Measurements from ENCODE around the gene CLEC2B.

The CLEC2B gene

GRCh38 chr12:9856894-9857293 is 12.3 kb downstream of the CLEC2B start:
- H3K27me3 ChIP-seq (replicated peaks), result no peaks in the 10 kb centered on the region
- no peak overlapping the region for H3K27ac ChIP-seq
- in situ Hi-C loops (cut with HindIII; ENCODE audit: low pct_ligation_motif_present, low sequenced_read_pairs), result no loop called here
- no peak for DNase-seq
- TF ChIP-seq CTCF (IDR thresholded peaks at IDR 0.05; ENCODE audit: low read depth, low read length, missing control alignments), result no peak
- H3K4me3 ChIP-seq (ENCODE audit: low read depth, low read length), result no peak overlapping the region
- no peaks in the 10 kb centered on the region for H3K36me3 ChIP-seq (replicated peaks)

- DNase-seq, result no peak
- no peaks in the 10 kb centered on the region for H3K27me3 ChIP-seq (replicated peaks)
- no peaks in the 10 kb centered on the region for H3K36me3 ChIP-seq (replicated peaks)
- no peak overlapping the region for H3K27ac ChIP-seq
- in situ Hi-C loops (cut with HindIII; ENCODE audit: low pct_ligation_motif_present, low sequenced_read_pairs), result no loop called here
- H3K4me3 ChIP-seq (ENCODE audit: low read depth, low read length), result no peak overlapping the region
- TF ChIP-seq CTCF (IDR thresholded peaks at IDR 0.05; ENCODE audit: low read depth, low read length, missing control alignments), result no peak
These were observed 13.0 kb downstream of the CLEC2B start for GRCh38 chr12:9856151-9856550.

GRCh38 chr12:9851927-9852326 is 17.2 kb downstream of the CLEC2B start:
- H3K36me3 ChIP-seq (replicated peaks), result no peaks in the 10 kb centered on the region
- no peak for TF ChIP-seq CTCF (IDR thresholded peaks at IDR 0.05; ENCODE audit: low read depth, low read length, missing control alignments)
- no peak for DNase-seq
- in situ Hi-C loops (cut with HindIII; ENCODE audit: low pct_ligation_motif_present, low sequenced_read_pairs), result no loop called here
- H3K27me3 ChIP-seq (replicated peaks), result no peaks in the 10 kb centered on the region
- H3K27ac ChIP-seq, result no peak overlapping the region
- H3K4me3 ChIP-seq (ENCODE audit: low read depth, low read length), result no peak overlapping the region

GRCh38 chr12:9851050-9851449 is 18.1 kb downstream of the CLEC2B start:
- H3K27ac ChIP-seq, result no peak overlapping the region
- TF ChIP-seq CTCF (IDR thresholded peaks at IDR 0.05; ENCODE audit: low read depth, low read length, missing control alignments), result no peak
- H3K4me3 ChIP-seq (ENCODE audit: low read depth, low read length), result no peak overlapping the region
- H3K27me3 ChIP-seq (replicated peaks), result no peaks in the 10 kb centered on the region
- DNase-seq, result no peak
- in situ Hi-C loops (cut with HindIII; ENCODE audit: low pct_ligation_motif_present, low sequenced_read_pairs), result no loop called here
- H3K36me3 ChIP-seq (replicated peaks), result no peaks in the 10 kb centered on the region

GRCh38 chr12:9848899-9849298 is 20.3 kb downstream of the CLEC2B start:
- Histone ChIP-seq H3K4me3 (ENCODE audit: low read depth, low read length) (no peak overlapping the region), H3K27ac (no peak overlapping the region), H3K27me3 (replicated peaks) (no peaks in the 10 kb centered on the region), H3K36me3 (replicated peaks) (no peaks in the 10 kb centered on the region)
- no peak for DNase-seq
- no peak for TF ChIP-seq CTCF (IDR thresholded peaks at IDR 0.05; ENCODE audit: low read depth, low read length, missing control alignments)
- in situ Hi-C loops (cut with HindIII; ENCODE audit: low pct_ligation_motif_present, low sequenced_read_pairs), result no loop called here

GRCh38 chr12:9843407-9843806 is 25.7 kb downstream of the CLEC2B start:
- TF ChIP-seq CTCF (IDR thresholded peaks at IDR 0.05; ENCODE audit: low read depth, low read length, missing control alignments), result no peak
- no peaks in the 10 kb centered on the region for H3K36me3 ChIP-seq (replicated peaks)
- H3K27ac ChIP-seq, result no peak overlapping the region
- in situ Hi-C loops (cut with HindIII; ENCODE audit: low pct_ligation_motif_present, low sequenced_read_pairs), result no loop called here
- H3K27me3 ChIP-seq (replicated peaks), result no peaks in the 10 kb centered on the region
- H3K4me3 ChIP-seq (ENCODE audit: low read depth, low read length), result no peak overlapping the region
- DNase-seq, result no peak
